Neural cell (in vitro differentiated cells): ENCODE results near the gene RIPOR2. TPM values are rescaled to one million over a fixed set of nuclear protein-coding genes. Genes with fewer than 3 reads are reported as not detected.

Experiments used
- H2AFZ ChIP-seq: fragments of 200-600, 300-800 bp; sonication (generic), shearing (Covaris generic); 2 replicates; pipeline ENCODE4 v1.6.0; 2014; ENCODE audit warnings: low read depth, mild to moderate bottlenecking, antibody characterized with exemption, low read length, moderate library complexity
- H3F3A ChIP-seq: fragments of 200-600 bp; shearing (Covaris generic); 2 replicates; pipeline ENCODE4 v1.6.1; 2016; ENCODE audit warnings: mild to moderate bottlenecking, moderate library complexity, mixed read lengths, antibody characterized with exemption, low read length; ENCODE audit not compliant: insufficient read depth, poor library complexity, severe bottlenecking
- H3K27ac ChIP-seq: fragments of 200-600, 300-800 bp; sonication (generic), shearing (Covaris generic); 2 replicates; pipeline ENCODE4 v1.5.1; 2014; ENCODE audit warnings: mild to moderate bottlenecking, low read length, moderate library complexity
- H3K27me3 ChIP-seq: fragments of 300-800, 200-600 bp; sonication (generic), shearing (Covaris generic); 2 replicates; pipeline ENCODE4 v1.6.0; 2014; ENCODE audit warnings: mild to moderate bottlenecking, low read depth, low read length, moderate library complexity; ENCODE audit not compliant: insufficient read depth
- H3K36me3 ChIP-seq: fragments of 300-800, 200-600 bp; sonication (generic), shearing (Covaris generic); 2 replicates; pipeline ENCODE4 v1.5.1; 2014; ENCODE audit warnings: mild to moderate bottlenecking, antibody characterized with exemption, low read length, moderate library complexity; ENCODE audit not compliant: insufficient read depth
- H3K4me2 ChIP-seq: fragments of 300-800, 200-600 bp; sonication (generic), shearing (Covaris generic); 2 replicates; pipeline ENCODE4 v1.6.0; 2014; ENCODE audit warnings: mild to moderate bottlenecking, low read length
- H3K4me3 ChIP-seq: fragments of 300-800, 200-600 bp; sonication (generic), shearing (Covaris generic); 2 replicates; pipeline ENCODE4 v1.5.1; 2014; ENCODE audit warnings: mild to moderate bottlenecking, low read length, moderate library complexity
- H3K79me2 ChIP-seq: fragments of 200-600 bp; shearing (Covaris generic); replicated peaks from 2 replicates; pipeline ENCODE4 v1.6.0; 2014; ENCODE audit warnings: mild to moderate bottlenecking, low read length, moderate library complexity; ENCODE audit not compliant: insufficient read depth
- H3K9ac ChIP-seq: fragments of 300-800, 200-600 bp; sonication (generic), shearing (Covaris generic); 2 replicates; pipeline ENCODE4 v1.6.1; 2016; ENCODE audit warnings: mild to moderate bottlenecking, low read length, mixed read lengths
- H3K9me2 ChIP-seq: fragments of 200-600 bp; shearing (Covaris generic); 2 replicates; pipeline ENCODE4 v1.6.1; 2016; ENCODE audit warnings: mild to moderate bottlenecking, low read length, mixed read lengths; ENCODE audit not compliant: insufficient read depth
- H3K9me3 ChIP-seq: fragments of 200-600, 300-800 bp; sonication (generic), shearing (Covaris generic); 2 replicates; pipeline ENCODE4 v1.6.1; 2016; ENCODE audit warnings: mild to moderate bottlenecking, mixed run types, low read length, moderate library complexity, mixed read lengths
- H4K20me1 ChIP-seq: fragments of 200-600 bp; shearing (Covaris generic); 2 replicates; pipeline ENCODE4 v1.6.1; 2016; ENCODE audit warnings: mild to moderate bottlenecking, mixed run types; ENCODE audit not compliant: insufficient read depth
- EP300 ChIP-seq: fragments of 450-650 bp; conservative IDR thresholded peaks from 2 replicates; pipeline ENCODE4 v1.6.1; 2014; ENCODE audit warnings: antibody characterized with exemption, mild to moderate bottlenecking, moderate library complexity; ENCODE audit not compliant: poor library complexity, severe bottlenecking
- EZH2 ChIP-seq: fragments of 200-600, 300-800 bp; shearing (Covaris generic), sonication (generic); IDR thresholded peaks from 2 replicates; pipeline ENCODE4 v1.6.1; 2014; ENCODE audit warnings: antibody characterized with exemption, low read length, borderline replicate concordance, mild to moderate bottlenecking; ENCODE audit not compliant: insufficient read depth, poor library complexity, severe bottlenecking
- MXI1 ChIP-seq: fragments of 450-650 bp; conservative IDR thresholded peaks from 2 replicates; pipeline ENCODE4 v1.6.1; 2014; ENCODE audit warnings: antibody characterized with exemption, mild to moderate bottlenecking; ENCODE audit not compliant: poor library complexity, severe bottlenecking
- POLR2AphosphoS5 ChIP-seq: IDR thresholded peaks from 2 replicates; pipeline ENCODE4 v1.6.1; 2012
- RAD21 ChIP-seq: fragments of 450-650 bp; conservative IDR thresholded peaks from 2 replicates; pipeline ENCODE4 v1.6.1; 2014; ENCODE audit warnings: antibody characterized with exemption, mild to moderate bottlenecking, moderate library complexity
- SMC3 ChIP-seq: fragments of 450-650 bp; conservative IDR thresholded peaks from 2 replicates; pipeline ENCODE4 v1.6.1; 2014; ENCODE audit warnings: antibody characterized with exemption, mild to moderate bottlenecking, moderate library complexity; ENCODE audit not compliant: poor library complexity
- TAF1 ChIP-seq: IDR thresholded peaks from 2 replicates; pipeline ENCODE4 v1.6.1; 2012; ENCODE audit warnings: low read depth
- polyA plus RNA-seq: library from polyadenylated mRNA; depleted of rRNA; stranded (reverse); fragments of >200 nt; gene quantifications from 2 replicates; pipeline ENCODE4 v1.2.3, GENCODE V29; 2014
- TF ChIP-seq, protein P1 (sequence below): IDR thresholded peaks from 2 replicates; pipeline ENCODE4 v1.6.1; 2012; ENCODE audit warnings: borderline replicate concordance
- TF ChIP-seq, protein P2 (sequence below): fragments of 450-650 bp; IDR thresholded peaks from 2 replicates; pipeline ENCODE4 v1.5.1; 2014; ENCODE audit warnings: antibody characterized with exemption, mild to moderate bottlenecking, moderate library complexity; ENCODE audit not compliant: poor library complexity, severe bottlenecking

Gene RIPOR2
- polyA plus RNA-seq, 1 donor from 2014 or later, result 83.8 TPM

DNA sequence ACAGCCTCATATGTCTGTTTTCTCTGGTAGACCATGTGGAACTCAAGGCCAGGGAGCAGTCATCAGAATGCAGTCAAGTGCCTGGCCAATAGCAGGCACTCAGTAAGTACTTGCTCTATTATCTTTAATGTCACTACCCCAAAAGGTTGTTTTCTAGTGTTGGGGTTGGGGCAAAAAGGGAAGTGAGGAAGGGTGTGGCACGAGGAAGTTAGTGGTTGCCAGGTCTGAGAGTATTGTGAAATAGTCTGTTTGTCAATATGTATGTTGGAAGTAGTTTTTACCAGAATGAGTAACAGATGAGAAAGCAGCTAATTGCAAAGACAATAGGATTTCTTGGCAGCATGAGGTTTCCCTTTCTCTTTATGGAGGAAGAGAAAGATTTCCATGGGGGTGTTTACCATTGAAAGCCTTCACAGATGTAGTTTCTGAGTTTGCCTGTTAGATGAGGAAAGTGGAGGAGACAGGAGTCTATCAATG lies 77.5 kb downstream of the RIPOR2 start:
- H3K36me3 ChIP-seq, result peaks cover 14% of the 10 kb centered on the region
- TF ChIP-seq RAD21 (no peak), EZH2 (no peak), SMC3 (no peak), MXI1 (no peak), POLR2AphosphoS5 (no peak), TAF1 (no peak), EP300 (no peak)
- TF ChIP-seq, protein P1, sequence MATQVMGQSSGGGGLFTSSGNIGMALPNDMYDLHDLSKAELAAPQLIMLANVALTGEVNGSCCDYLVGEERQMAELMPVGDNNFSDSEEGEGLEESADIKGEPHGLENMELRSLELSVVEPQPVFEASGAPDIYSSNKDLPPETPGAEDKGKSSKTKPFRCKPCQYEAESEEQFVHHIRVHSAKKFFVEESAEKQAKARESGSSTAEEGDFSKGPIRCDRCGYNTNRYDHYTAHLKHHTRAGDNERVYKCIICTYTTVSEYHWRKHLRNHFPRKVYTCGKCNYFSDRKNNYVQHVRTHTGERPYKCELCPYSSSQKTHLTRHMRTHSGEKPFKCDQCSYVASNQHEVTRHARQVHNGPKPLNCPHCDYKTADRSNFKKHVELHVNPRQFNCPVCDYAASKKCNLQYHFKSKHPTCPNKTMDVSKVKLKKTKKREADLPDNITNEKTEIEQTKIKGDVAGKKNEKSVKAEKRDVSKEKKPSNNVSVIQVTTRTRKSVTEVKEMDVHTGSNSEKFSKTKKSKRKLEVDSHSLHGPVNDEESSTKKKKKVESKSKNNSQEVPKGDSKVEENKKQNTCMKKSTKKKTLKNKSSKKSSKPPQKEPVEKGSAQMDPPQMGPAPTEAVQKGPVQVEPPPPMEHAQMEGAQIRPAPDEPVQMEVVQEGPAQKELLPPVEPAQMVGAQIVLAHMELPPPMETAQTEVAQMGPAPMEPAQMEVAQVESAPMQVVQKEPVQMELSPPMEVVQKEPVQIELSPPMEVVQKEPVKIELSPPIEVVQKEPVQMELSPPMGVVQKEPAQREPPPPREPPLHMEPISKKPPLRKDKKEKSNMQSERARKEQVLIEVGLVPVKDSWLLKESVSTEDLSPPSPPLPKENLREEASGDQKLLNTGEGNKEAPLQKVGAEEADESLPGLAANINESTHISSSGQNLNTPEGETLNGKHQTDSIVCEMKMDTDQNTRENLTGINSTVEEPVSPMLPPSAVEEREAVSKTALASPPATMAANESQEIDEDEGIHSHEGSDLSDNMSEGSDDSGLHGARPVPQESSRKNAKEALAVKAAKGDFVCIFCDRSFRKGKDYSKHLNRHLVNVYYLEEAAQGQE, result no peak
- TF ChIP-seq, protein P2, sequence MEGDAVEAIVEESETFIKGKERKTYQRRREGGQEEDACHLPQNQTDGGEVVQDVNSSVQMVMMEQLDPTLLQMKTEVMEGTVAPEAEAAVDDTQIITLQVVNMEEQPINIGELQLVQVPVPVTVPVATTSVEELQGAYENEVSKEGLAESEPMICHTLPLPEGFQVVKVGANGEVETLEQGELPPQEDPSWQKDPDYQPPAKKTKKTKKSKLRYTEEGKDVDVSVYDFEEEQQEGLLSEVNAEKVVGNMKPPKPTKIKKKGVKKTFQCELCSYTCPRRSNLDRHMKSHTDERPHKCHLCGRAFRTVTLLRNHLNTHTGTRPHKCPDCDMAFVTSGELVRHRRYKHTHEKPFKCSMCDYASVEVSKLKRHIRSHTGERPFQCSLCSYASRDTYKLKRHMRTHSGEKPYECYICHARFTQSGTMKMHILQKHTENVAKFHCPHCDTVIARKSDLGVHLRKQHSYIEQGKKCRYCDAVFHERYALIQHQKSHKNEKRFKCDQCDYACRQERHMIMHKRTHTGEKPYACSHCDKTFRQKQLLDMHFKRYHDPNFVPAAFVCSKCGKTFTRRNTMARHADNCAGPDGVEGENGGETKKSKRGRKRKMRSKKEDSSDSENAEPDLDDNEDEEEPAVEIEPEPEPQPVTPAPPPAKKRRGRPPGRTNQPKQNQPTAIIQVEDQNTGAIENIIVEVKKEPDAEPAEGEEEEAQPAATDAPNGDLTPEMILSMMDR, result no peak
- H3K27ac ChIP-seq, result peak overlapping the region; percentile 43
- H3K9me2 ChIP-seq, result no peaks in the 10 kb centered on the region
- no peaks in the 10 kb centered on the region for H4K20me1 ChIP-seq
- no peak overlapping the region for H2AFZ ChIP-seq
- H3K9ac ChIP-seq, result no peak overlapping the region
- H3K4me2 ChIP-seq, result no peak overlapping the region
- H3K4me3 ChIP-seq, result no peak overlapping the region
- no peaks in the 10 kb centered on the region for H3K79me2 ChIP-seq
- H3K9me3 ChIP-seq, result no peaks in the 10 kb centered on the region
- H3K27me3 ChIP-seq, result no peaks in the 10 kb centered on the region
- H3F3A ChIP-seq, result no peaks in the 10 kb centered on the region

DNA sequence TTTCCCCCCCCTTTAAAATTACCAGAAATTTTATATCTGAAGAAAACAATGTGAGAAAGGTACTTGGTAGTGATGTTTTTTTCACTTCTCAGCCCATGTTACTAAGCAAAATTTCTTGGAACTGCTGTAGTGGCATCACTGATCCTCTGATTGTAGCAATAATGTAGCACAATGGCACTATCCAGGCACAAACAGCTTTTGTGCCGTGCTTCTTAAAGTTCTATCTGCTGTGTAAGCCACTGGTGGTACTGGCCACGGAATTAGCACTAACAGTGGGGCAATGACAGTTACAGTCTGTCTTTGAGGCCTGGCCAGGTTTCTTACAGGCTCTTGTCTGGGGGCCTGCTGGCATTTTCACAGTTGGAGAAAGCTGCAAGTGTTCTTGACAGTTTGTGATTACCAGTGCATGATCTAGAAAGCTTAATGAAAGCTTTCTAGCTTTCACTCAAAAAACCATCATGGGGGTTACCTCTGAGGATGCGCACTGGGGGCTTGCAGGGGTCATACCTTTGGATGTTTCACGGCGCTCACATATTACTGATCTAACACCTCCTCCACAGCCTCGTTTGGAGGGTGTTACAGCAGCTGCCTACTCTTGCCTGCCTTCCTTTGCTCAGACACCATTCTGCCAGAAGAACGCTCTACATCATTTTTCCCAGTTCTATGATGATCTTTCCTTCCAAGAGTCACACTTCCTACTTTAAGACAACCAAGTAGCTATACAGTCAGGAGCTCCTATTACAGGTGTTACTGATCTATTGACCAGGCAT lies 78.7 kb downstream of the RIPOR2 start:
- H3K4me2 ChIP-seq, result no peak overlapping the region
- no peaks in the 10 kb centered on the region for H3K27me3 ChIP-seq
- H3K9me3 ChIP-seq, result no peaks in the 10 kb centered on the region
- no peaks in the 10 kb centered on the region for H3K79me2 ChIP-seq
- H3K36me3 ChIP-seq, result peaks cover 12% of the 10 kb centered on the region
- peak overlapping the region; percentile 11 for H3K9ac ChIP-seq
- TF ChIP-seq SMC3 (no peak), MXI1 (no peak), TAF1 (no peak), EP300 (no peak), RAD21 (no peak)
- TF ChIP-seq, protein P2, result no peak
- H3F3A ChIP-seq, result no peaks in the 10 kb centered on the region
- no peaks in the 10 kb centered on the region for H3K9me2 ChIP-seq
- H3K27ac ChIP-seq, result peak overlapping the region; percentile 43
- no peaks in the 10 kb centered on the region for H4K20me1 ChIP-seq
- H2AFZ ChIP-seq, result no peak overlapping the region
- H3K4me3 ChIP-seq, result no peak overlapping the region
